Renal pelvis (tissue), 4 donors: ENCODE results near the gene EDEM1. TPM values are rescaled to one million over a fixed set of nuclear protein-coding genes. Genes with fewer than 3 reads are reported as not detected.

ENCODE experiments used
- DNase-seq: peaks from one replicate; pipeline ENCODE4 v3.0.0-alpha.2; 2013
- polyA plus RNA-seq, 3 donors: library from polyadenylated mRNA; unstranded; fragments of 120-200 nt; gene quantifications; one replicate each; pipeline ENCODE4 v1.2.1, GENCODE V29; 2013; ENCODE audit not compliant: insufficient read length in 3 of 3

EDEM1 gene
- polyA plus RNA-seq, 3 donors, result 15.5 to 22.7 (median 22.5) TPM

GRCh38 chr3:5197470-5198312, 10.2 kb downstream of the EDEM1 start:
- DNase-seq, result no peak

- no peak for DNase-seq
Measured at GRCh38 chr3:5198313-5198677, 10.8 kb downstream of the EDEM1 start.

DNA sequence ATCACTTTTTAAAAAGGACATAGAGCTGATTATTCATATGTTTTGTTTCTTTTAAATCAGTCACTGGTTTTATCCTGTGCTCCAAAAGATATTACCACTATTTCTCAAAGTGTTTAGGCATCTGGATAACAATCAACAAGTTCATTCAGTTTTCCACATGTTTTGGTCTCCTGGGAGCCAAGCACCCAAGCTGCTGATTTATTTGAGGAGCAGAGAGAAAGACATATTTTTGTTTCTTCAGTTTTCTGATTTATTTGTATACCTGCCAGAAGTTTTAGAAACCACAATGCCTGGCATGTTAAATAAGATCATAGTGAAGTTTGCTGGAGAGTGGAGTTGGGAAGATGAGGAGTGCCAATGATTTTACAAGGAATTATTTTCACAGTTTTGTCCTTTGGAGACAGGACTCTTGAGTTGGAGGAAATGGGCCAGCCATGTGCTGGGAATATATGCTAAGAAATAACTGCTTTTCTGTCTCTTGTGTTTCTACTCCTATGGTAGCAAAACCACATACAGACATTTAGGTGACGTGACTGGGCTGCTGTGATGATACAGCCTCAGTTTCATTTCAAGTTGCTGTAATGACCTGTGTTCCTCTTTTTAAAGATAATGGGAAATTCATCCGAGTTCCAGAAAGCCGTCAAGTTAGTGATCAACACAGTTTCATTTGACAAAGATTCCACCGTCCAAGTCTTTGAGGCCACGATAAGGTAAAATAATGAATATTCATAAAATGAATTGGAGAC, 11.7 kb downstream of the EDEM1 start:
- no peak for DNase-seq

GRCh38 chr3:5201536-5201935, 14.0 kb downstream of the EDEM1 start:
- DNase-seq, result no peak

- no peak for DNase-seq
Measured at GRCh38 chr3:5202222-5202621, 14.7 kb downstream of the EDEM1 start.

DNA sequence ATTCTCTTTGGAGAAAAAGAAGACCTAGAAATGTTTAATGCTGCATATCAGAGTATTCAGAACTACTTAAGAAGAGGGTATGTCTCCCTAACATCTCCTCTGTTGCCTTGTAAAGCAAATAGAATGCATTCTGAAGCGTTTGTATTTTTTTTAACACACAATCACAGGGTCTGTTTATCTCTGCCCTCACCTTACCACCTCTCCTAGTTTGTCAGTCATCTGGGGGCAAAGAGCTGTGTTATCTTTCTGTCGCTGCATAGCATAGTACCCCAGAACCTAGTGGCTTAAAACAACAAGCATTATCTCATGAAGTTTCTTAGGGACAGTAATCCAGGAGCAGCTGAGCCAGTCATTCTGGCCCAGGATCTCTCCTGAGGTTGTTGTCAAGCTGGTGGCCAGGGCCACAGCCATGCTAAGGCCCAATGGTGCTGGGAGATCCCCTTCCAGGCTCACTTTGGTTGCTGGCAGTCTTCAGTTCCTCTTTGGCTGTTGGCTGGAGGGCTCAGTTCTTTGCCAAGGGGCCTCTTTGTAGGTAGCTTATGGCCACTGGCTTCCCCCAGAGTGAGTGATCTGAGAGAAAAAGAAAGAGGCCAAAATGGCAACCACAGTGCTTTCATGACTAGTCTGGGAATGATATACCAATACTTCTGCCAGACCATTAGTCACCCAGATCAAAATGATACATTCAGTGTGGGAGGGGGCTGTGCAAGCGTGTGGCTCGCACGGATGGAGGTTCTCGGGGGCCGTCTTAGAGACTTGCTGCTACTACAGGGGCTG, 17.8 kb downstream of the EDEM1 start:
- no peak for DNase-seq

DNA sequence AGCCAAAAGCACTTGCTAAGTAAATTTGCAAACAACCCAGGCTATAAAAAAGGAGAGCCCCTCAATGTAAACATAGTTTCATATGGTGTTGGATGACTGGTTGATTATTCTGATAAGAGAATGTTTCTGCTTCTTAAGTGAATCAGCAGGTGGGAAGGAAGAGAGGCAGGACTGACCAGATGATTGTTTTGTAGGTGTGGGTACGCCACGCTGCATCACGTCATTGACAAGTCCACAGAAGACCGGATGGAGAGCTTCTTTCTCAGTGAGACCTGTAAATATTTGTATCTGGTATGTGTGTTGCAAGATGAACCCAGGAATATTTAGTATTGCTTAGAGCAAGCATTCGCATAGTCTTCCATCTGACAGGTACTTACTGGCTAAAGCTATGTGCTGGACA, 23.4 kb downstream of the EDEM1 start:
- no peak for DNase-seq

- no peak for DNase-seq
Measured at GRCh38 chr3:5212628-5213573, 25.4 kb downstream of the EDEM1 start.

GRCh38 chr3:5213574-5213966, 26.1 kb downstream of the EDEM1 start:
- no peak for DNase-seq

DNA sequence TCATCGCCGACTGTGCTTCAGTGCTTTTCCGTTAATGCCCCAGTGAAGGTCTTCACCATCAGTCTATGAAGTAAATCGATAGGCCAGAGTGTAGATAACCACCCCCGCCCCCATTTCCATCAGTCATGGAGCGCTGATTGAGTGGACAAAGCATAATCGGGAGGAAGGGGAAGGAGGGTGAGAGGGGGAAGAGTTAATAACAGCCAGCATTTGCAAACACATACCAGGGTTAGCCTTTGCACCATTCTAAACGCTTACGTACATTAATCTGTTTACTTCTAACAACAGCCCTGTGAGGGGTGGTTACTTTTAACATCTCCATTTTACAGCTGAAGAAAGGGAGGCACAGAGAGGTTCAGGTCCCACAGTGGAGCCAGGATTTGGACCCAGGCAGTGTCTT, 26.8 kb downstream of the EDEM1 start:
- DNase-seq, result no peak

GRCh38 chr3:5217824-5218595, 30.5 kb downstream of the EDEM1 start:
- DNase-seq, result no peak

DNA sequence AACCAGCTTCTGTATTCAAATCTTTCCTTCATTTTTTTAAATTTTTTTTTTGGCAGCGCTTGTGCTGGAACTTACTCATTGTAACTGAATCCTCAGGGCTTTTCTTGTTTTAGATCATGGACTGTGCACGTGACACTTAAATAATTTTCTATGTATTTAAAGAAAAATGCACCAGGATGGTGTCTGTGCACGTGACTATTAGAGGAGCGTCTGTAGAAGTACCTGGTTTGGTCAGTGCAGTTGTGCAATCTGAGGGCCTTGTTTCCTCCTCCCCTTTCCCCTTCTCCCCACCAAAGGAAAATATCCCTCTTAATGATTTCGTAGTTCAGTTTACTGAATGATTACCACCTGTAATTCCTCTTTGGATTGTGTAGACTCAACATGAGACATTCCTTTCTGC, 31.3 kb downstream of the EDEM1 start:
- DNase-seq, result no peak

DNA sequence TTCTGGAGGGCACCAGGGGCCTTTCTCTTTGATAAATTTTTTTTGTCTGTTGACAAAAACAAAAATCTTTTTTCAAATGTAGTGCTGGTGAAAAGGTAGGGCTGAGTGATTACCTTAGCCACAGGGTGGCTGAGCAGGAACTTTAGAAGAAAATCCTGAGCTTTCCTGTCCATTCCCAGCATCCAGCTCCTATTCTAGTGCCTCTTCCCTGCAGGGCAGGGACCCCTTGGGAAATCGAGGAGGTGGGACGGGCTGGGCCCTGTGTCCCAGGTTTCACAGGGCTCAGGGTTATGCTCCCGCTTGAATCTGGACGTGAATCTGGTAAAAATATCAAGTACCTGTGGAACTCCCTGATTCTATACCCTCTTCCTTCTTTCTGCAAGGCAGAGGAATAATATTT, 31.7 kb downstream of the EDEM1 start:
- DNase-seq, result no peak

GRCh38 chr3:5220193-5220592, 32.7 kb downstream of the EDEM1 start:
- DNase-seq, result no peak

- DNase-seq, result no peak
Measured at GRCh38 chr3:5220667-5221431, 33.3 kb downstream of the EDEM1 start.

DNA sequence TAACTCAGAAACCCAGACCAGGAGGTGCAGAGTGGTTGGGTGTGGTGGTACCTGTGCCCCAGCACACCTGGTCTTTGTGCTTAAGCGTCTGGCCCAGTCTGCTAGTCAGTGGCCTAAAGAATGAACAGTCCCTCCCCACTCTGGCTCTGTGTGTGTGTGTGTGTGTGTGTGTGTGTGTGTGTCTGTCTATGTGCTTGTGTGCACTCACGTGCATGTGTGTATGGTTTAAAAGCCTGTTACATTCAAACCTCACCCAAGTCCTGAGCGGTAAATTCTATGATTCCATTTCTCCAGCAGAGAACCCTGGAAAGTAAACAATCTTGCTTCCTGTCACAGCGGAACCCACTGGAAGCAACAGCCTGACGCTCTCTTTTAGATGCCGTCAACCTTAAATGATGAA, 34.2 kb downstream of the EDEM1 start:
- no peak for DNase-seq

DNA sequence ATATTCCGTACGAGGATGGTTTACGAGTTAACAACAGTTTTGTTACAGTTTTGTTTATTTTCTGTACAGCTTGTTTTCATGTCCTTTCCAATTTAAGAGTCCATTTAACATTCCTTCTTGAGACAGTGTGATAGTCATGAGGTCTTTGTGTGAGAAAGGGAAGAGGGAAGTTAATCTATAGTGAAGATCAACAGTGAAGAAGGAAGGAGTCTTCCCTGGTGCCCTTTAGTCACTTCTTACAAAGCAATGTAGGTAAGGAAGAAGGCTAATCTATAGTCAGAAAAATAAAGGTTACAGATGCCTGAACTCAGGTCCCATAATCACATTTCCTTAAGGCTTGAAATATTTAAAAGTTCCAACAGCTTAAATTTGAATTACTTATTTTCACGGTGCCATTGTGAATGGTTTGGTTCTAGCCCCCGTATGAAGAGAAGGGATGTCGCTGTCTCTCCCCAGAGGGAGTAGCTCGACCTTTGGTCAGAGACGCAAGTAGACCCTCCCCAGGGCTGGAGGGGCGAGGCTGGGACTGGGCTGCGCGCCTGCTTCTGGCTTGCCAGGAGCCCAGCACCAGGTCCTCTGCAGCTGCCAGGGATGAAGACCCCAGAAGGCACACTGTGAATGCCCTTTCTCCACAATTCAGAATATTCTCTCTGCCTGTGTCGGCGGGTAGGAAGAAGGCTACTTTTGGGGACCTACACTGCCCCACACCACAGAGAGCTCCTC, 34.9 kb downstream of the EDEM1 start:
- no peak for DNase-seq

- DNase-seq, result peak; percentile 37
Measured at GRCh38 chr3:5226783-5227182, 39.3 kb downstream of the EDEM1 start.

DNA sequence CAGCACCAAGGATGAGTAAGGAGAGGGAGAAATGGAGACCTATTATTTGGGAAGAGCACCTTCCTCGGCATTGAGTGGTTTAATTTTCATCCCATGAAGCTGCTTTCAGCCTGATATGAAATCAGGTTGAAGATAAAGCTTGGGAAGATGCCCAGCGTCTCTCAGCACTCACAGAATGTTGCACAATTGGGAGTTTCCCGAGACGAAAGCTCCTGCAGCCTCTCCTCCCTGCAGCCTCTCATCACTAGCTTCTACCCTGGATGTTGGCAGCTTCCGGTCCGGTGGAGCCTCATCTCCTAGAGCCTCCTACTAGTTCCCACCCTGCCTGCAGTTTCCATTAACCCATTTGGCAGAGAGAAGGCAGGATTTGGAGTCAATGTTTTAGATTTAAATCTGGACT, 40.3 kb downstream of the EDEM1 start:
- no peak for DNase-seq
